A549 (cell line): ENCODE measurements around the gene MSMB. TPM values are rescaled to one million over a fixed set of nuclear protein-coding genes. Genes with fewer than 3 reads are reported as not detected.
"Not testable (repeated sequence)": the region's sequence is repeated elsewhere in the genome, so short reads cannot be mapped to it uniquely, and the experiment has no call there.

Experiments used
- ATAC-seq, 2 experiments: fragments of 200-7000 bp in 1 of 2; fragments of >200 bp in 1 of 2; cut with Nextera tagmentation in 1 of 2; cut with Tn5 transposase in 1 of 2; 3 replicates each; pipeline versions ENCODE4 v1.8.0 to v1.9.1; 2018 to 2020; ENCODE audit warnings: mild to moderate bottlenecking in 1 of 2, moderate library complexity in 1 of 2
- CTCF ChIA-PET: fragments of 300-600 bp; sonication (Branson Sonifier 250); formaldehyde crosslinking; extraction: SDS; loops from one replicate; lab custom pipeline; 2021; ENCODE audit warnings: antibody characterized with exemption, inconsistent platforms; lab: Yijun Ruan, JAX
- POLR2A ChIA-PET: fragments of 350-600 bp; formaldehyde crosslinking; extraction: SDS; loops from one replicate; lab custom pipeline; 2021; ENCODE audit warnings: antibody characterized with exemption, inconsistent platforms; lab: Yijun Ruan, JAX
- DNase-seq, 2 experiments: peaks; one replicate each; pipeline versions ENCODE4 v3.0.0 to v3.0.0-alpha.2; 2011 to 2016; ENCODE audit warnings: low read depth in 1 of 2, low spot score in 1 of 2
- FAIRE-seq: peaks from 2 replicates; lab custom pipeline; 2011; peaks lifted over from hg19 to GRCh38; lab: Jason Lieb, UNC
- H3K27ac ChIP-seq, 2 experiments: fragments of >200 bp; sonication (Bioruptor Twin); formaldehyde crosslinking; 3 replicates each; pipeline ENCODE4 v1.5.1; 2016 to 2017
- H3K4me1 ChIP-seq: fragments of >200 bp; sonication (Bioruptor Twin); formaldehyde crosslinking; 3 replicates; pipeline ENCODE4 v1.6.1; 2016
- H3K4me2 ChIP-seq: fragments of >200 bp; sonication (Bioruptor Twin); formaldehyde crosslinking; 3 replicates; pipeline ENCODE4 v1.6.1; 2016
- H3K4me3 ChIP-seq: fragments of >200 bp; sonication (Bioruptor Twin); formaldehyde crosslinking; 3 replicates; pipeline ENCODE4 v1.5.1; 2016
- H3K9me3 ChIP-seq: fragments of >200 bp; sonication (Bioruptor Twin); formaldehyde crosslinking; 3 replicates; pipeline ENCODE4 v1.6.1; 2016
- CBX2 ChIP-seq: fragments of 200-600 bp; sonication (generic); IDR thresholded peaks from 2 replicates; pipeline ENCODE4 v1.6.1; 2016; ENCODE audit warnings: low read depth, mild to moderate bottlenecking, borderline replicate concordance
- CBX8 ChIP-seq: fragments of 200-600 bp; sonication (generic); IDR thresholded peaks from 2 replicates; pipeline ENCODE4 v1.6.1; 2016
- CEBPB ChIP-seq, 2 experiments: fragments of >200 bp in 1 of 2; sonication (Bioruptor Twin) in 1 of 2; formaldehyde crosslinking in 1 of 2; IDR thresholded peaks; 2 replicates each; pipeline ENCODE4 v1.6.1; 2012 to 2016
- HOXB5 ChIP-seq: fragments of 250-450 bp; sonication (Bioruptor Pico); IDR thresholded peaks from 2 replicates; pipeline ENCODE4 v1.5.0; 2020; ENCODE audit warnings: mild to moderate bottlenecking, moderate library complexity
- JUNB ChIP-seq: fragments of >200 bp; sonication (Bioruptor Twin); formaldehyde crosslinking; IDR thresholded peaks from 2 replicates; pipeline ENCODE4 v1.6.1; 2016
- MYC ChIP-seq: IDR thresholded peaks from 2 replicates; pipeline ENCODE4 v1.6.1; 2012; ENCODE audit warnings: mild to moderate bottlenecking, inconsistent platforms, low read length, improper control_type of control experiment, borderline replicate concordance
- NPAS2 ChIP-seq: fragments of 250-450 bp; sonication (Bioruptor Pico); IDR thresholded peaks from 2 replicates; pipeline ENCODE4 v1.8.0; 2022; ENCODE audit warnings: mild to moderate bottlenecking, moderate library complexity, borderline replicate concordance
- REST ChIP-seq: fragments of 200-600 bp; sonication (generic); IDR thresholded peaks from 2 replicates; pipeline ENCODE4 v1.6.1; 2016; ENCODE audit warnings: antibody characterized with exemption, mild to moderate bottlenecking, moderate library complexity
- RNF2 ChIP-seq: fragments of 200-600 bp; sonication (generic); IDR thresholded peaks from 2 replicates; pipeline ENCODE4 v1.6.1; 2016; ENCODE audit warnings: low read depth, mild to moderate bottlenecking, antibody characterized with exemption, moderate library complexity, borderline replicate concordance
- SMC3 ChIP-seq: fragments of >200 bp; sonication (Bioruptor Twin); formaldehyde crosslinking; IDR thresholded peaks from 3 replicates; pipeline ENCODE4 v1.6.1; 2018; ENCODE audit warnings: inconsistent platforms
- ZSCAN20 ChIP-seq: fragments of 250-450 bp; sonication (Bioruptor Pico); IDR thresholded peaks from 2 replicates; pipeline ENCODE4 v1.8.0; 2022; ENCODE audit warnings: mild to moderate bottlenecking, moderate library complexity
- WGBS: methylation state at CpG from one replicate; pipeline ENCODE4 v1.1.6; 2017; ENCODE audit errors: missing lambda C conversion rate; 5-methylcytosine and 5-hydroxymethylcytosine counted together
- polyA plus RNA-seq, 4 experiments: library from polyadenylated mRNA; depleted of rRNA in 3 of 4; stranded (reverse); fragments of >200 nt; fragmentation: RNase III in 1 of 4; extraction: RNeasy Plus Mini Kit Qiagen cat#74134 plus additional on column Dnase treatment in 1 of 4; gene quantifications; 2 replicates in 3 of 4; 3 replicates in 1 of 4; pipeline ENCODE4 v1.2.3, GENCODE V29; 2011 to 2017
- TF ChIP-seq, protein P1 (sequence below): IDR thresholded peaks from 2 replicates; pipeline ENCODE4 v1.6.1; 2012
- TF ChIP-seq, protein P2 (sequence below): fragments of 150-350 bp; IDR thresholded peaks from 2 replicates; pipeline ENCODE4 v1.6.1; 2014; ENCODE audit warnings: low read depth, mild to moderate bottlenecking, low read length
- TF ChIP-seq, protein P3 (sequence below): IDR thresholded peaks from 2 replicates; pipeline ENCODE4 v1.6.1; 2012; ENCODE audit warnings: low read depth, borderline replicate concordance

The MSMB gene
- polyA plus RNA-seq, 2 of the 4 experiments (the other 2 are of a cell fraction), result 0.26 TPM; not detected in 1

GRCh38 chr10:46093316-46094196 is 47.5 kb upstream of the MSMB start:
- CTCF ChIA-PET, DNase-seq, FAIRE-seq, H3K4me3 ChIP-seq, POLR2A ChIA-PET, H3K4me1 ChIP-seq, H3K9me3 ChIP-seq, H3K4me2 ChIP-seq, H3K27ac ChIP-seq, ATAC-seq: not testable (repeated sequence)
- 58% methylated on average over 8 of the region's 9 CpGs for WGBS

DNA sequence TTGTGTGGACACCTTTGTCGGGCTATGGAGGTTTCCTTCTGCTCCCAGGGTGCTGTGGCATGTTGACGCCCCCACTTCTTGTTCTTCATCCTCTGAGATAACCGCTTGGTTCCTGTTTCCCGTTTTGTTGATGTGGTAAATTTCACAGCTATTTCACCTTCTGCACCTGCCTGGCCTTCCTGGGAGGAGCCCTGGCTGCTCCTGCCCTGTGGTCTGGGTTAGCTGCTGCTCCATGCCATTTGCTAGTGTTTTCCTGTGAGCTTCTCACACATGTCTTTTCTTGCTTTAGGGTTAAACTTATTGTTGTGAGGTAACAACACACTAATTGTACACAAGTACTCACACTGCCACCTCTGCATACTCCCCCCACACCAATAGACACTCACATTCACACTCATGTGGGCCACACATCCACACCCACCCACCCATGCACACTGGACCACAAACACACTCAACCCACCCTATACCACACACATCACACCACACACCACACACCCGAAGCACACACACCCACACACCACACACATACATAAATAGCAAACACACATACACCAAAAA is 46.5 kb upstream of the MSMB start:
- TF ChIP-seq REST (no peak), ZSCAN20 (CRISPR knock-in tag) (no peak), SMC3 (no peak), CBX8 (no peak), CBX2 (no peak), NPAS2 (CRISPR knock-in tag) (no peak), MYC (no peak), CEBPB (IDR thresholded peaks at IDR 0.05) (no peak), JUNB (no peak), RNF2 (no peak), HOXB5 (CRISPR knock-in tag) (no peak)
- TF ChIP-seq, protein P1, sequence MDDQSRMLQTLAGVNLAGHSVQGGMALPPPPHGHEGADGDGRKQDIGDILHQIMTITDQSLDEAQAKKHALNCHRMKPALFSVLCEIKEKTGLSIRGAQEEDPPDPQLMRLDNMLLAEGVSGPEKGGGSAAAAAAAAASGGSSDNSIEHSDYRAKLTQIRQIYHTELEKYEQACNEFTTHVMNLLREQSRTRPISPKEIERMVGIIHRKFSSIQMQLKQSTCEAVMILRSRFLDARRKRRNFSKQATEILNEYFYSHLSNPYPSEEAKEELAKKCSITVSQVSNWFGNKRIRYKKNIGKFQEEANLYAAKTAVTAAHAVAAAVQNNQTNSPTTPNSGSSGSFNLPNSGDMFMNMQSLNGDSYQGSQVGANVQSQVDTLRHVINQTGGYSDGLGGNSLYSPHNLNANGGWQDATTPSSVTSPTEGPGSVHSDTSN, result no peak
- TF ChIP-seq, protein P2, sequence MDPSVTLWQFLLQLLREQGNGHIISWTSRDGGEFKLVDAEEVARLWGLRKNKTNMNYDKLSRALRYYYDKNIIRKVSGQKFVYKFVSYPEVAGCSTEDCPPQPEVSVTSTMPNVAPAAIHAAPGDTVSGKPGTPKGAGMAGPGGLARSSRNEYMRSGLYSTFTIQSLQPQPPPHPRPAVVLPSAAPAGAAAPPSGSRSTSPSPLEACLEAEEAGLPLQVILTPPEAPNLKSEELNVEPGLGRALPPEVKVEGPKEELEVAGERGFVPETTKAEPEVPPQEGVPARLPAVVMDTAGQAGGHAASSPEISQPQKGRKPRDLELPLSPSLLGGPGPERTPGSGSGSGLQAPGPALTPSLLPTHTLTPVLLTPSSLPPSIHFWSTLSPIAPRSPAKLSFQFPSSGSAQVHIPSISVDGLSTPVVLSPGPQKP, result no peak
- TF ChIP-seq, protein P3, sequence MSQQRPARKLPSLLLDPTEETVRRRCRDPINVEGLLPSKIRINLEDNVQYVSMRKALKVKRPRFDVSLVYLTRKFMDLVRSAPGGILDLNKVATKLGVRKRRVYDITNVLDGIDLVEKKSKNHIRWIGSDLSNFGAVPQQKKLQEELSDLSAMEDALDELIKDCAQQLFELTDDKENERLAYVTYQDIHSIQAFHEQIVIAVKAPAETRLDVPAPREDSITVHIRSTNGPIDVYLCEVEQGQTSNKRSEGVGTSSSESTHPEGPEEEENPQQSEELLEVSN, result no peak
- POLR2A ChIA-PET, result no interaction called here
- DNase-seq (no peak), FAIRE-seq (no peak), ATAC-seq (no peak)
- Histone ChIP-seq H3K4me3 (no peak overlapping the region), H3K9me3 (no peaks in the 10 kb centered on the region), H3K4me1 (no peaks in the 10 kb centered on the region), H3K27ac (no peak overlapping the region), H3K4me2 (no peak overlapping the region)
- CTCF ChIA-PET, result no interaction called here
- 40% methylated on average over 5 of the region's 5 CpGs for WGBS
